Keratinocyte (primary cell): ENCODE measurements around the gene ATP8A1. TPM values are rescaled to one million over a fixed set of nuclear protein-coding genes. Genes with fewer than 3 reads are reported as not detected.

Experiments used
- DNase-seq: peaks from one replicate; pipeline ENCODE4 v3.0.0-alpha.2; 2011; ENCODE audit warnings: low read depth, missing footprints, low spot score
- FAIRE-seq: peaks from 2 replicates; lab custom pipeline; 2011; peaks lifted over from hg19 to GRCh38; lab: Jason Lieb, UNC
- H2AFZ ChIP-seq: 2 replicates; pipeline ENCODE4 v1.6.0; 2012; ENCODE audit warnings: low read length, control low read depth, inconsistent platforms; ENCODE audit not compliant: control insufficient read depth
- H3K27ac ChIP-seq: 2 replicates; pipeline ENCODE4 v1.5.1; 2011; ENCODE audit warnings: low read length; ENCODE audit not compliant: control insufficient read depth, insufficient read depth
- H3K27me3 ChIP-seq: 3 replicates; pipeline ENCODE4 v1.6.0; 2011; ENCODE audit warnings: low read length; ENCODE audit not compliant: control insufficient read depth, insufficient read depth; ENCODE audit errors: extremely low read depth
- H3K36me3 ChIP-seq, 2 experiments: 2 replicates in 1 of 2; 3 replicates in 1 of 2; pipeline ENCODE4 v1.5.1; 2011; ENCODE audit warnings: low read length in 2 of 2, mild to moderate bottlenecking in 1 of 2; ENCODE audit not compliant: control insufficient read depth in 2 of 2, insufficient read depth in 2 of 2; ENCODE audit errors: extremely low read depth in 1 of 2
- H3K4me1 ChIP-seq: 3 replicates; pipeline ENCODE4 v1.5.1; 2011; ENCODE audit warnings: low read length; ENCODE audit not compliant: control insufficient read depth, insufficient read depth; ENCODE audit errors: extremely low read depth
- H3K4me2 ChIP-seq: 3 replicates; pipeline ENCODE4 v1.6.0; 2011; ENCODE audit warnings: low read depth, low read length; ENCODE audit not compliant: control insufficient read depth, insufficient read depth; ENCODE audit errors: extremely low read depth
- H3K4me3 ChIP-seq, 3 experiments: fragments of 200-600 bp in 1 of 3; sonication (generic) in 1 of 3; 2 replicates in 2 of 3; 3 replicates in 1 of 3; pipeline ENCODE4 v1.5.1; 2011 to 2016; ENCODE audit warnings: low read length in 3 of 3, mild to moderate bottlenecking in 3 of 3, control low read depth in 2 of 3, inconsistent platforms in 1 of 3, low read depth in 1 of 3, mixed read lengths in 1 of 3, mixed run types in 1 of 3, moderate library complexity in 1 of 3; ENCODE audit not compliant: control insufficient read depth in 2 of 3, insufficient read depth in 2 of 3; ENCODE audit errors: extremely low read depth in 1 of 3
- H3K79me2 ChIP-seq: 2 replicates; pipeline ENCODE4 v1.6.0; 2012; ENCODE audit warnings: low read length; ENCODE audit not compliant: control insufficient read depth, insufficient read depth
- H3K9ac ChIP-seq: 3 replicates; pipeline ENCODE4 v1.6.0; 2011; ENCODE audit warnings: low read length; ENCODE audit not compliant: control insufficient read depth, insufficient read depth; ENCODE audit errors: extremely low read depth
- H3K9me1 ChIP-seq: 3 replicates; pipeline ENCODE4 v1.6.0; 2011; ENCODE audit warnings: low read length; ENCODE audit not compliant: control insufficient read depth, insufficient read depth; ENCODE audit errors: extremely low read depth
- H3K9me3 ChIP-seq: 2 replicates; pipeline ENCODE4 v1.5.1; 2012; ENCODE audit warnings: low read depth, low read length; ENCODE audit not compliant: control insufficient read depth
- H4K20me1 ChIP-seq: 3 replicates; pipeline ENCODE4 v1.6.0; 2011; ENCODE audit warnings: low read length; ENCODE audit not compliant: control insufficient read depth, insufficient read depth; ENCODE audit errors: extremely low read depth
- EZH2 ChIP-seq: IDR thresholded peaks from one replicate; pipeline ENCODE4 v1.6.1; 2012; ENCODE audit warnings: inconsistent platforms, mild to moderate bottlenecking, low read length, moderate library complexity
- dilution Hi-C: fragments of 300-500 bp; cut with MboI; formaldehyde crosslinking; loops from one replicate; pipeline ENCODE4 v1.7.0; 2020; ENCODE audit warnings: low sequenced_read_pairs; ENCODE audit not compliant: extremely low pct_ligation_motif_present
- polyA plus RNA-seq, 5 experiments: library from polyadenylated mRNA; depleted of rRNA in 3 of 5; stranded (reverse) in 3 of 5; stranded (forward) in 1 of 5; unstranded in 1 of 5; fragments of >200 nt; gene quantifications; 1 replicate in 1 of 5; 2 replicates in 3 of 5; 3 replicates in 1 of 5; pipeline versions ENCODE4 v1.2.1 to v1.2.3, GENCODE V29; 2011 to 2012; ENCODE audit warnings: missing spikeins in 2 of 5, low read depth in 1 of 5, low replicate concordance in 1 of 5
- TF ChIP-seq, protein P1 (sequence below), 3 experiments: IDR thresholded peaks in 1 of 3; conservative IDR thresholded peaks in 1 of 3; optimal IDR thresholded peaks in 1 of 3; 2 replicates in 2 of 3; 3 replicates in 1 of 3; pipeline versions ENCODE3 to v1.5.1; 2011; ENCODE audit warnings: low read length in 3 of 3, mild to moderate bottlenecking in 3 of 3, moderate library complexity in 2 of 3, control low read depth in 1 of 3, inconsistent platforms in 1 of 3; ENCODE audit not compliant: insufficient read depth in 2 of 3; ENCODE audit errors: extremely low read depth in 1 of 3

Gene ATP8A1
- polyA plus RNA-seq, 1 donor (not counting 4 experiments of a cell fraction or from before 2014, with no cell fraction given): 0.20 TPM

DNA sequence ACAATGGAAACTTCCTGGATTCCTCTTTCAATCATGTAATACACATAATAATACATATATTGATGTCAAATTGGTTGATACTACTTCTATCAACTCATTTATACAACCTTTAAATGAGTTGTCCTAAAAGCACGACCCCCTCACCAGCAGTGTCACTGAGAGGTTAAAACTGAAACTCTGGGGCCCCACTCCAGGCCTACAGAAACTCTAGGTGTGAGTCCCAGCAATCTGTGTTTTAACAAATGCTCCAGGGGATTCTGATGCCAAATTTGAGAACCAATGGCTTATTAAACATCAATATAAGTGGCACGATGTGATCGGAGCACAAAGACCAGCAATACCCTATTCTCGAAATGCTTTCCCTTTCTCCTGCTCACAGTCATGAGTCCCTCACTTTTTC lies 47.9 kb downstream of the ATP8A1 start:
- DNase-seq: no peak
- dilution Hi-C loops: no loop called here
- Histone ChIP-seq H2AFZ (no peak overlapping the region), H3K79me2 (no peaks in the 10 kb centered on the region), H3K4me3 (no peak overlapping the region), H4K20me1 (no peaks in the 10 kb centered on the region), H3K4me2 (no peak overlapping the region), H3K9me1 (no peaks in the 10 kb centered on the region), H3K4me1 (no peaks in the 10 kb centered on the region), H3K9me3 (no peaks in the 10 kb centered on the region), H3K27ac (no peak overlapping the region), H3K36me3 (no peaks in the 10 kb centered on the region), H3K9ac (no peak overlapping the region), H3K27me3 (no peaks in the 10 kb centered on the region)
- no peak for TF ChIP-seq EZH2
- TF ChIP-seq, protein P1, sequence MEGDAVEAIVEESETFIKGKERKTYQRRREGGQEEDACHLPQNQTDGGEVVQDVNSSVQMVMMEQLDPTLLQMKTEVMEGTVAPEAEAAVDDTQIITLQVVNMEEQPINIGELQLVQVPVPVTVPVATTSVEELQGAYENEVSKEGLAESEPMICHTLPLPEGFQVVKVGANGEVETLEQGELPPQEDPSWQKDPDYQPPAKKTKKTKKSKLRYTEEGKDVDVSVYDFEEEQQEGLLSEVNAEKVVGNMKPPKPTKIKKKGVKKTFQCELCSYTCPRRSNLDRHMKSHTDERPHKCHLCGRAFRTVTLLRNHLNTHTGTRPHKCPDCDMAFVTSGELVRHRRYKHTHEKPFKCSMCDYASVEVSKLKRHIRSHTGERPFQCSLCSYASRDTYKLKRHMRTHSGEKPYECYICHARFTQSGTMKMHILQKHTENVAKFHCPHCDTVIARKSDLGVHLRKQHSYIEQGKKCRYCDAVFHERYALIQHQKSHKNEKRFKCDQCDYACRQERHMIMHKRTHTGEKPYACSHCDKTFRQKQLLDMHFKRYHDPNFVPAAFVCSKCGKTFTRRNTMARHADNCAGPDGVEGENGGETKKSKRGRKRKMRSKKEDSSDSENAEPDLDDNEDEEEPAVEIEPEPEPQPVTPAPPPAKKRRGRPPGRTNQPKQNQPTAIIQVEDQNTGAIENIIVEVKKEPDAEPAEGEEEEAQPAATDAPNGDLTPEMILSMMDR (optimal IDR thresholded peaks at IDR 0.05 in 1 of 3, IDR thresholded peaks at IDR 0.05 in 1 of 3, conservative IDR thresholded peaks at IDR 0.05 in 1 of 3; ENCODE audit: extremely low read depth in 1 of 3, insufficient read depth in 2 of 3, low read length in 3 of 3): no peak
- no peak for FAIRE-seq

DNA sequence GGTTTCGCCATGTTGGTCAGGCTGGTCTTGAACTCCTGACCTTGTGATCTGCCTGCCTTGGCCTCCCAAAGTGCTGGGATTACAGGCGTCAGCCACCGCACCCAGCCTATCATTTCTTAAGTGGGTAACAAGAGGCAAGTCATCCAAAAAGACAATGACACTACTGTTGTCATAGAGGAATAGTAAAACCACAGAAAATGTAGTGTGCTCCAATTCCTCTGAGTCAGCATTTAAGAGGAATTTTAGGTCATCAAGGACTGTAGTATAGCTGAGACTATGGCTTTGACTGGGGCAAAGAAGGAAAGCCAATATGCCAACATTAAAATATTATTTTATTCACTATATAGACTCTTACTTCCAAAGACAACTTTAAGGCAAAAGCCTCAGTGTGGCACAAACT lies 48.4 kb downstream of the ATP8A1 start:
- no peaks in the 10 kb centered on the region for H4K20me1 ChIP-seq
- H3K9ac ChIP-seq: no peak overlapping the region
- H3K27me3 ChIP-seq: no peaks in the 10 kb centered on the region
- no peaks in the 10 kb centered on the region for H3K9me1 ChIP-seq
- no peak overlapping the region for H2AFZ ChIP-seq
- no peak overlapping the region for H3K27ac ChIP-seq
- H3K79me2 ChIP-seq: no peaks in the 10 kb centered on the region
- no peaks in the 10 kb centered on the region for H3K4me1 ChIP-seq
- H3K4me3 ChIP-seq: no peak overlapping the region
- DNase-seq (no peak), FAIRE-seq (no peak)
- dilution Hi-C loops: no loop called here
- H3K4me2 ChIP-seq: no peak overlapping the region
- no peaks in the 10 kb centered on the region for H3K9me3 ChIP-seq
- no peak for TF ChIP-seq EZH2
- TF ChIP-seq, protein P1 (optimal IDR thresholded peaks at IDR 0.05 in 1 of 3, IDR thresholded peaks at IDR 0.05 in 1 of 3, conservative IDR thresholded peaks at IDR 0.05 in 1 of 3; ENCODE audit: extremely low read depth in 1 of 3, insufficient read depth in 2 of 3, low read length in 3 of 3): no peak
- H3K36me3 ChIP-seq: no peaks in the 10 kb centered on the region
